ENCODE results near the gene ZNF653.

Gene ZNF653

GRCh38 chr19:11538232-11539036 lies 32.8 kb upstream of the ZNF653 start, which contains the start of gene CNN1:
Gene CNN1 (plus strand): TSS chr19:11538851. CDS start chr19:11538928, 77 bp downstream.
- Mint-ChIP-seq H3K4me1 (ENCODE audit: low read depth) (peaks cover 11% of the 10 kb centered on the region), H3K27ac (no peak within 1 kb of the TSS), H3K9me3 (no peaks in the 10 kb centered on the region), H3K36me3 (ENCODE audit: low read depth) (no peaks in the 10 kb centered on the region), H3K27me3 (ENCODE audit: low read depth) (peaks cover 27% of the 10 kb centered on the region), H3K4me3 (no peak within 1 kb of the TSS)
- no peak for DNase-seq (ENCODE audit: low spot score)

- Mint-ChIP-seq H3K27ac (peak overlapping the region; percentile 44), H3K36me3 (ENCODE audit: low read depth) (no peaks in the 10 kb centered on the region), H3K9me3 (no peaks in the 10 kb centered on the region), H3K27me3 (ENCODE audit: low read depth) (peaks cover 24% of the 10 kb centered on the region), H3K4me3 (peak overlapping the region; percentile 45), H3K4me1 (ENCODE audit: low read depth) (peaks cover 11% of the 10 kb centered on the region)
- DNase-seq (ENCODE audit: low spot score) = peak; percentile 90
Measured at GRCh38 chr19:11535792-11536595, 30.4 kb upstream of the ZNF653 start.

- H3K4me1 Mint-ChIP-seq (ENCODE audit: low read depth) = peaks cover 11% of the 10 kb centered on the region
- H3K36me3 Mint-ChIP-seq (ENCODE audit: low read depth) = no peaks in the 10 kb centered on the region
- no peaks in the 10 kb centered on the region for H3K9me3 Mint-ChIP-seq
- no peak overlapping the region for H3K4me3 Mint-ChIP-seq
- H3K27me3 Mint-ChIP-seq (ENCODE audit: low read depth) = peaks cover 19% of the 10 kb centered on the region
- DNase-seq (ENCODE audit: low spot score) = no peak
- H3K27ac Mint-ChIP-seq = peak overlapping the region; percentile 3
Measured at GRCh38 chr19:11534948-11535347, 29.3 kb upstream of the ZNF653 start.

- Mint-ChIP-seq H3K27me3 (ENCODE audit: low read depth) (peaks cover 19% of the 10 kb centered on the region), H3K36me3 (ENCODE audit: low read depth) (no peaks in the 10 kb centered on the region), H3K27ac (peak overlapping the region; percentile 3), H3K4me3 (no peak overlapping the region), H3K4me1 (ENCODE audit: low read depth) (peaks cover 11% of the 10 kb centered on the region), H3K9me3 (no peaks in the 10 kb centered on the region)
- DNase-seq (ENCODE audit: low spot score) = no peak
Measured at GRCh38 chr19:11534538-11534937, 28.9 kb upstream of the ZNF653 start.

GRCh38 chr19:11530432-11530831 lies 24.8 kb upstream of the ZNF653 start:
- no peaks in the 10 kb centered on the region for H3K36me3 Mint-ChIP-seq (ENCODE audit: low read depth)
- peaks cover 9% of the 10 kb centered on the region for H3K4me1 Mint-ChIP-seq (ENCODE audit: low read depth)
- no peak overlapping the region for H3K4me3 Mint-ChIP-seq
- no peaks in the 10 kb centered on the region for H3K9me3 Mint-ChIP-seq
- peak; percentile 59 for DNase-seq (ENCODE audit: low spot score)
- no peak overlapping the region for H3K27ac Mint-ChIP-seq
- peaks cover 3% of the 10 kb centered on the region for H3K27me3 Mint-ChIP-seq (ENCODE audit: low read depth)

- DNase-seq (ENCODE audit: low spot score) = peak; percentile 93
- H3K4me1 Mint-ChIP-seq (ENCODE audit: low read depth) = peaks cover 4% of the 10 kb centered on the region
- no peaks in the 10 kb centered on the region for H3K27me3 Mint-ChIP-seq (ENCODE audit: low read depth)
- peak within 1 kb of the TSS; percentile 94 for H3K4me3 Mint-ChIP-seq
- H3K36me3 Mint-ChIP-seq (ENCODE audit: low read depth) = no peaks in the 10 kb centered on the region
- H3K27ac Mint-ChIP-seq = peak within 1 kb of the TSS; percentile 88
- no peaks in the 10 kb centered on the region for H3K9me3 Mint-ChIP-seq
Measured at GRCh38 chr19:11528551-11529341, 23.1 kb upstream of the ZNF653 start, which contains the start of gene ECSIT. Gene ECSIT (minus strand): TSS chr19:11529134. CDS start chr19:11519170, 9,964 bp downstream.

- DNase-seq (ENCODE audit: low spot score) = no peak
- Mint-ChIP-seq H3K36me3 (ENCODE audit: low read depth) (peaks cover 5% of the 10 kb centered on the region), H3K4me3 (no peak overlapping the region), H3K27me3 (ENCODE audit: low read depth) (no peaks in the 10 kb centered on the region), H3K27ac (no peak overlapping the region), H3K4me1 (ENCODE audit: low read depth) (no peaks in the 10 kb centered on the region), H3K9me3 (no peaks in the 10 kb centered on the region)
Measured at GRCh38 chr19:11519138-11519537, 13.5 kb upstream of the ZNF653 start.

GRCh38 chr19:11513946-11514345 lies 8.3 kb upstream of the ZNF653 start:
- no peaks in the 10 kb centered on the region for H3K27me3 Mint-ChIP-seq (ENCODE audit: low read depth)
- peaks cover 6% of the 10 kb centered on the region for H3K36me3 Mint-ChIP-seq (ENCODE audit: low read depth)
- no peak overlapping the region for H3K27ac Mint-ChIP-seq
- no peak for DNase-seq (ENCODE audit: low spot score)
- H3K4me1 Mint-ChIP-seq (ENCODE audit: low read depth) = no peaks in the 10 kb centered on the region
- H3K4me3 Mint-ChIP-seq = no peak overlapping the region
- H3K9me3 Mint-ChIP-seq = no peaks in the 10 kb centered on the region

GRCh38 chr19:11510444-11510843 lies 4.8 kb upstream of the ZNF653 start:
- H3K4me3 Mint-ChIP-seq = no peak overlapping the region
- DNase-seq (ENCODE audit: low spot score) = no peak
- H3K4me1 Mint-ChIP-seq (ENCODE audit: low read depth) = peaks cover 4% of the 10 kb centered on the region
- H3K27me3 Mint-ChIP-seq (ENCODE audit: low read depth) = no peaks in the 10 kb centered on the region
- peaks cover 5% of the 10 kb centered on the region for H3K36me3 Mint-ChIP-seq (ENCODE audit: low read depth)
- no peak overlapping the region for H3K27ac Mint-ChIP-seq
- no peaks in the 10 kb centered on the region for H3K9me3 Mint-ChIP-seq

- no peak for DNase-seq (ENCODE audit: low spot score)
Measured at GRCh38 chr19:11507370-11508078, 1.9 kb upstream of the ZNF653 start.

GRCh38 chr19:11506967-11507366 lies 1.3 kb upstream of the ZNF653 start:
- Mint-ChIP-seq H3K4me3 (peak overlapping the region; percentile 87), H3K4me1 (ENCODE audit: low read depth) (peaks cover 13% of the 10 kb centered on the region), H3K27ac (peak overlapping the region; percentile 79), H3K9me3 (no peaks in the 10 kb centered on the region), H3K27me3 (ENCODE audit: low read depth) (no peaks in the 10 kb centered on the region), H3K36me3 (ENCODE audit: low read depth) (peaks cover 10% of the 10 kb centered on the region)
- no peak for DNase-seq (ENCODE audit: low spot score)

More at GRCh38 chr19:11507370-11508078, 1.9 kb upstream of the ZNF653 start:
- Mint-ChIP-seq H3K27me3 (ENCODE audit: low read depth) (no peaks in the 10 kb centered on the region), H3K4me3 (peak overlapping the region; percentile 87), H3K36me3 (ENCODE audit: low read depth) (peaks cover 10% of the 10 kb centered on the region), H3K9me3 (no peaks in the 10 kb centered on the region), H3K4me1 (ENCODE audit: low read depth) (peaks cover 13% of the 10 kb centered on the region), H3K27ac (peak overlapping the region; percentile 79)

- Mint-ChIP-seq H3K27me3 (ENCODE audit: low read depth) (no peaks in the 10 kb centered on the region), H3K4me3 (peak overlapping the region; percentile 87), H3K9me3 (no peaks in the 10 kb centered on the region), H3K4me1 (ENCODE audit: low read depth) (peaks cover 13% of the 10 kb centered on the region), H3K27ac (peak overlapping the region; percentile 93), H3K36me3 (ENCODE audit: low read depth) (peaks cover 9% of the 10 kb centered on the region)
- DNase-seq (ENCODE audit: low spot score) = no peak
Measured at GRCh38 chr19:11506101-11506555, 489 bp upstream of the ZNF653 start.

GRCh38 chr19:11505032-11505503 lies 571 bp downstream of the ZNF653 start:
- no peaks in the 10 kb centered on the region for H3K27me3 Mint-ChIP-seq (ENCODE audit: low read depth)
- H3K36me3 Mint-ChIP-seq (ENCODE audit: low read depth) = peaks cover 10% of the 10 kb centered on the region
- DNase-seq (ENCODE audit: low spot score) = peak; percentile 97
- peak overlapping the region; percentile 82 for H3K4me3 Mint-ChIP-seq
- H3K27ac Mint-ChIP-seq = peak overlapping the region; percentile 87
- no peaks in the 10 kb centered on the region for H3K9me3 Mint-ChIP-seq
- peaks cover 14% of the 10 kb centered on the region for H3K4me1 Mint-ChIP-seq (ENCODE audit: low read depth)

All from T-helper 2 cell treated with Interferon-gamma antibody and Interleukin-4, amounts not matched to agents 5 μg/mL and 100 μg/mL, for 36 hours (primary cell).